Measurements from ENCODE around the gene DEDD. TPM values are rescaled to one million over a fixed set of nuclear protein-coding genes. Genes with fewer than 3 reads are reported as not detected.

Gene DEDD
- total and polyA plus RNA-seq, 2 of the 4 experiments (the other 2 are of a cell fraction): 40.2 to 47.9 TPM

DNA sequence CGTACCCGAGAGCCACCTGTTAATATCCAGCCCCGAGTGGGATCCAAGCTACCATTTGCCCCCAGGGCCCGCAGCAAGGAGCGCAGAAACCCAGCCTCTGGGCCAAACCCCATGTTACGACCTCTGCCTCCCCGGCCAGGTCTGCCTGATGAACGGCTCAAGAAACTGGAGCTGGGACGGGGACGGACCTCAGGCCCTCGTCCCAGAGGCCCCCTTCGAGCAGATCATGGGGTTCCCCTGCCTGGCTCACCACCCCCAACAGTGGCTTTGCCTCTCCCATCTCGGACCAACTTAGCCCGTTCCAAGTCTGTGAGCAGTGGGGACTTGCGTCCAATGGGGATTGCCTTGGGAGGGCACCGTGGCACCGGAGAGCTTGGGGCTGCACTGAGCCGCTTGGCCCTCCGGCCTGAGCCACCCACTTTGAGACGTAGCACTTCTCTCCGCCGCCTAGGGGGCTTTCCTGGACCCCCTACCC lies 28.2 kb upstream of the DEDD start:
- H3K23ac ChIP-seq (ENCODE audit: low read depth, low read length): no peak overlapping the region
- no peak overlapping the region for H3K27ac ChIP-seq (ENCODE audit: insufficient read depth, low read length)
- intact Hi-C loops (cut with micrococcal nuclease): no loop called here
- no peak overlapping the region for H2BK120ac ChIP-seq (ENCODE audit: low read depth, low read length)
- H2AFZ ChIP-seq (replicated peaks; ENCODE audit: low read length, poor library complexity): no peak overlapping the region
- H3K36me3 ChIP-seq (ENCODE audit: control insufficient read depth, insufficient read depth, low read length): peaks cover 36% of the 10 kb centered on the region
- H2BK20ac ChIP-seq (ENCODE audit: low read depth, low read length): no peak overlapping the region
- no peak for TF ChIP-seq CTCF (conservative IDR thresholded peaks at IDR 0.05; ENCODE audit: low read depth, low read length)
- peaks cover 12 to 32% of the 10 kb centered on the region in 2 experiments for H3K79me1 ChIP-seq (ENCODE audit: low read depth in 1 of 2, low read length in 2 of 2)
- H3K9me1 ChIP-seq (ENCODE audit: insufficient read depth, low read length): peaks cover 9% of the 10 kb centered on the region
- no peaks in the 10 kb centered on the region for H3K27me3 ChIP-seq (ENCODE audit: control insufficient read depth, insufficient read depth, low read length)
- no peak overlapping the region; the same call in 1 of the 2 replicates for H3K4me2 ChIP-seq (ENCODE audit: low read depth, low read length)
- H3K18ac ChIP-seq (ENCODE audit: low read depth, low read length): no peak overlapping the region
- H3K14ac ChIP-seq (replicated peaks; ENCODE audit: low read depth, low read length): no peak overlapping the region
- no peak overlapping the region for H3K9ac ChIP-seq (ENCODE audit: low read depth, low read length)
- ChIA-PET POLR2A (ENCODE audit: unreplicated experiment) (interaction anchor here (0.6 kb wide), 1 partner anchor 681 kb away, joined by 10 read pairs; no protein-coding TSS in a partner anchor), CTCF (interaction anchor here (0.6 kb wide), 1 partner anchor 76 kb away, joined by 3 read pairs; no protein-coding TSS in a partner anchor)
- no peak overlapping the region for H3K56ac ChIP-seq (ENCODE audit: extremely low read depth, insufficient read depth, low read length)
- H3K4me3 ChIP-seq (ENCODE audit: insufficient read depth, low read depth, low read length): no peak overlapping the region
- no peak overlapping the region for H4K91ac ChIP-seq (ENCODE audit: insufficient read depth, low read depth, low read length)
- dilution Hi-C loops (cut with HindIII; ENCODE audit: low sequenced_read_pairs, unreplicated experiment): no loop called here
- H4K5ac ChIP-seq (ENCODE audit: low read depth, low read length): no peak overlapping the region
- no peak for DNase-seq
- no peak overlapping the region for H2AK5ac ChIP-seq (ENCODE audit: low read depth, low read length)
- H2BK15ac ChIP-seq (ENCODE audit: low read depth, low read length): no peak overlapping the region
- peaks cover 7% of the 10 kb centered on the region for H3K4me1 ChIP-seq (ENCODE audit: control insufficient read depth, insufficient read depth, low read length)
- in situ Hi-C loops (cut with MboI; ENCODE audit: low sequenced_read_pairs): no loop called here
- no peaks in the 10 kb centered on the region for H3K9me3 ChIP-seq (ENCODE audit: control insufficient read depth, insufficient read depth, low read length)
- no peaks in the 10 kb centered on the region for H4K20me1 ChIP-seq (ENCODE audit: insufficient read depth, low read length)
- no peak overlapping the region for H4K8ac ChIP-seq (ENCODE audit: low read depth in 2 of 2, low read length in 2 of 2)
- H2BK5ac ChIP-seq (ENCODE audit: low read depth, low read length, poor library complexity, severe bottlenecking): no peak overlapping the region
- peak overlapping the region; percentile 97 for H2AK9ac ChIP-seq (replicated peaks; ENCODE audit: low read depth, low read length, poor library complexity)
- H3K4ac ChIP-seq (ENCODE audit: low read depth, low read length): no peak overlapping the region
- no peak for ATAC-seq (ENCODE audit: low read depth)
- BruUV-seq (replicated peaks): no TSS peak
- 94% methylated on average over 16 of the region's 22 CpGs; no CpG with 5 or more reads in 1 of the 2 experiments for WGBS, 2 experiments (ENCODE audit: extremely low coverage in 2 of 2, insufficient read length in 1 of 2)
